ENCODE data around the gene FRAT1. TPM values are rescaled to one million over a fixed set of nuclear protein-coding genes. Genes with fewer than 3 reads are reported as not detected.

Gene FRAT1
- total and polyA plus RNA-seq, 2 of the 8 experiments (the other 6 are each of a cell fraction or from before 2014, with no cell fraction given) = 1.9 to 5.2 TPM

- no peak for TF ChIP-seq CHD7 (IDR thresholded peaks at IDR 0.05; ENCODE audit: insufficient replicate concordance, low read length)
- TF ChIP-seq GTF2F1 (IDR thresholded peaks at IDR 0.05; ENCODE audit: borderline replicate concordance, low read depth, low read length) = no peak
- TF ChIP-seq KDM1A (IDR thresholded peaks at IDR 0.05; ENCODE audit: borderline replicate concordance, low read length) = no peak
- TF ChIP-seq TAF1 (IDR thresholded peaks at IDR 0.05; ENCODE audit: low read depth, low read length) = no peak
- no peak for TF ChIP-seq HDAC2 (IDR thresholded peaks at IDR 0.05; ENCODE audit: borderline replicate concordance in 1 of 2, low read depth in 2 of 2, low read length in 2 of 2)
- no peak for TF ChIP-seq TBP (IDR thresholded peaks at IDR 0.05; ENCODE audit: low read depth, low read length)
- TF ChIP-seq CBX8 (IDR thresholded peaks at IDR 0.05; ENCODE audit: borderline replicate concordance, low read depth, low read length) = no peak
- TF ChIP-seq TAF7 (optimal IDR thresholded peaks at IDR 0.05; ENCODE audit: borderline replicate concordance, low read depth, low read length) = no peak
Measured at GRCh38 chr10:97311111-97311626, 7.9 kb upstream of the FRAT1 start (continued).

All from H1 (cell line).